ENCODE data around the gene MDM4. TPM values are rescaled to one million over a fixed set of nuclear protein-coding genes. Genes with fewer than 3 reads are reported as not detected.
A peak's percentile ranks its signal among the peaks of the same experiment; 100 is the strongest.

The MDM4 gene
- total RNA-seq, 3 donors from 2014 or later: 52.9 to 84.2 (median 80.2) TPM

GRCh38 chr1:204544321-204544720, 28.1 kb downstream of the MDM4 start:
- DNase-seq (no peak), ATAC-seq (peak; percentile 60)
- Histone ChIP-seq H3K4me1 (ENCODE audit: low read depth) (no peaks in the 10 kb centered on the region), H3K9me3 (no peaks in the 10 kb centered on the region), H3K36me3 (ENCODE audit: low read depth) (peaks cover 2% of the 10 kb centered on the region), H3K4me3 (no peak overlapping the region)
- TF ChIP-seq CTCF (IDR thresholded peaks at IDR 0.05): no peak
- intact Hi-C loops (cut with DNase I, micrococcal nuclease): no loop called here

GRCh38 chr1:204545202-204545601, 29.0 kb downstream of the MDM4 start:
- TF ChIP-seq CTCF (IDR thresholded peaks at IDR 0.05): no peak
- no peaks in the 10 kb centered on the region for H3K9me3 ChIP-seq
- no peaks in the 10 kb centered on the region for H3K4me1 ChIP-seq (ENCODE audit: low read depth)
- H3K36me3 ChIP-seq (ENCODE audit: low read depth): no peaks in the 10 kb centered on the region
- intact Hi-C loops (cut with DNase I, micrococcal nuclease): no loop called here
- ATAC-seq: no peak
- no peak overlapping the region for H3K4me3 ChIP-seq
- DNase-seq: no peak

- TF ChIP-seq CTCF (IDR thresholded peaks at IDR 0.05): no peak
- no peaks in the 10 kb centered on the region for H3K36me3 ChIP-seq (ENCODE audit: low read depth)
Observed at GRCh38 chr1:204545881-204546280, 29.7 kb downstream of the MDM4 start.

GRCh38 chr1:204548265-204548664, 32.1 kb downstream of the MDM4 start:
- no peak for ATAC-seq
- intact Hi-C loops (cut with DNase I, micrococcal nuclease): no loop called here
- H3K4me3 ChIP-seq: no peak overlapping the region
- no peaks in the 10 kb centered on the region for H3K9me3 ChIP-seq
- no peaks in the 10 kb centered on the region for H3K4me1 ChIP-seq (ENCODE audit: low read depth)
- no peaks in the 10 kb centered on the region for H3K36me3 ChIP-seq (ENCODE audit: low read depth)
- DNase-seq: no peak
- TF ChIP-seq CTCF (IDR thresholded peaks at IDR 0.05): no peak

More at GRCh38 chr1:204545881-204546280, 29.7 kb downstream of the MDM4 start:
- Histone ChIP-seq H3K9me3 (no peaks in the 10 kb centered on the region), H3K4me1 (ENCODE audit: low read depth) (no peaks in the 10 kb centered on the region), H3K4me3 (no peak overlapping the region)
- no peak for ATAC-seq
- intact Hi-C loops (cut with DNase I, micrococcal nuclease): no loop called here
- DNase-seq: no peak

GRCh38 chr1:204549313-204549712, 33.1 kb downstream of the MDM4 start:
- DNase-seq: no peak
- Histone ChIP-seq H3K4me3 (no peak overlapping the region), H3K4me1 (ENCODE audit: low read depth) (no peaks in the 10 kb centered on the region), H3K36me3 (ENCODE audit: low read depth) (no peaks in the 10 kb centered on the region), H3K9me3 (no peaks in the 10 kb centered on the region)
- ATAC-seq: no peak
- intact Hi-C loops (cut with DNase I, micrococcal nuclease): no loop called here
- TF ChIP-seq CTCF (IDR thresholded peaks at IDR 0.05): no peak

- Histone ChIP-seq H3K4me3 (no peak overlapping the region), H3K36me3 (ENCODE audit: low read depth) (no peaks in the 10 kb centered on the region), H3K4me1 (ENCODE audit: low read depth) (no peaks in the 10 kb centered on the region), H3K9me3 (no peaks in the 10 kb centered on the region)
- intact Hi-C loops (cut with DNase I, micrococcal nuclease): no loop called here
- DNase-seq (no peak), ATAC-seq (no peak)
- no peak for TF ChIP-seq CTCF (IDR thresholded peaks at IDR 0.05)
Observed at GRCh38 chr1:204550926-204551325, 34.7 kb downstream of the MDM4 start.
